CD4-positive, alpha-beta T cell treated with Interleukin-4 for 4 hours (primary cell): Measurements from ENCODE around the gene DTX3.
"Not testable (repeated sequence)": the region's sequence is repeated elsewhere in the genome, so short reads cannot be mapped to it uniquely, and the experiment has no call there.

ENCODE experiments used
- DNase-seq: peaks from one replicate; pipeline ENCODE4 v3.0.0-alpha.2; 2020

Gene DTX3

GRCh38 chr12:57604454-57604991 is at the start of gene DTX3:
Gene DTX3, plus strand, starts transcription at chr12:57604824. Its CDS starts 1,694 bp downstream, at chr12:57606518.
- peak; percentile 33 for DNase-seq

- DNase-seq: no peak
Measured at GRCh38 chr12:57554897-57555296, 49.7 kb upstream of the DTX3 start.

- no peak for DNase-seq
Measured at GRCh38 chr12:57558864-57559263, 45.8 kb upstream of the DTX3 start.

- no peak for DNase-seq
Measured at GRCh38 chr12:57560516-57560915, 44.1 kb upstream of the DTX3 start.

GRCh38 chr12:57561117-57561516 is 43.5 kb upstream of the DTX3 start:
- not testable (repeated sequence) for DNase-seq

GRCh38 chr12:57563358-57563757 is 41.3 kb upstream of the DTX3 start:
- no peak for DNase-seq

GRCh38 chr12:57564178-57564740 is 40.4 kb upstream of the DTX3 start:
- DNase-seq: no peak

GRCh38 chr12:57568838-57569237 is 35.8 kb upstream of the DTX3 start:
- no peak for DNase-seq

GRCh38 chr12:57569858-57570257 is 34.8 kb upstream of the DTX3 start:
- no peak for DNase-seq

- not testable (repeated sequence) for DNase-seq
Measured at GRCh38 chr12:57570438-57570837, 34.2 kb upstream of the DTX3 start.

GRCh38 chr12:57571926-57572762 is 32.5 kb upstream of the DTX3 start:
- DNase-seq: no peak

GRCh38 chr12:57574795-57575194 is 29.8 kb upstream of the DTX3 start:
- DNase-seq: no peak

GRCh38 chr12:57575771-57576612 is 28.6 kb upstream of the DTX3 start:
- no peak for DNase-seq

GRCh38 chr12:57576613-57577160 is 27.9 kb upstream of the DTX3 start:
- DNase-seq: no peak

- no peak for DNase-seq
Measured at GRCh38 chr12:57577981-57578758, 26.5 kb upstream of the DTX3 start.

GRCh38 chr12:57579011-57579410 is 25.6 kb upstream of the DTX3 start:
- no peak for DNase-seq

GRCh38 chr12:57579677-57580465 is 24.8 kb upstream of the DTX3 start:
- no peak for DNase-seq

- DNase-seq: no peak
Measured at GRCh38 chr12:57580466-57580795, 24.2 kb upstream of the DTX3 start.

GRCh38 chr12:57581802-57582201 is 22.8 kb upstream of the DTX3 start:
- DNase-seq: no peak

GRCh38 chr12:57582440-57582839 is 22.2 kb upstream of the DTX3 start:
- DNase-seq: no peak
